GM19438 (cell line): ENCODE results near the gene CREBBP.

Source experiments
- ATAC-seq: cut with Tn5 transposase; IDR thresholded peaks from one replicate; pipeline ENCODE4 v1.9.1; 2021; ENCODE audit warnings: low read depth; ENCODE audit not compliant: unreplicated experiment

CREBBP gene

DNA sequence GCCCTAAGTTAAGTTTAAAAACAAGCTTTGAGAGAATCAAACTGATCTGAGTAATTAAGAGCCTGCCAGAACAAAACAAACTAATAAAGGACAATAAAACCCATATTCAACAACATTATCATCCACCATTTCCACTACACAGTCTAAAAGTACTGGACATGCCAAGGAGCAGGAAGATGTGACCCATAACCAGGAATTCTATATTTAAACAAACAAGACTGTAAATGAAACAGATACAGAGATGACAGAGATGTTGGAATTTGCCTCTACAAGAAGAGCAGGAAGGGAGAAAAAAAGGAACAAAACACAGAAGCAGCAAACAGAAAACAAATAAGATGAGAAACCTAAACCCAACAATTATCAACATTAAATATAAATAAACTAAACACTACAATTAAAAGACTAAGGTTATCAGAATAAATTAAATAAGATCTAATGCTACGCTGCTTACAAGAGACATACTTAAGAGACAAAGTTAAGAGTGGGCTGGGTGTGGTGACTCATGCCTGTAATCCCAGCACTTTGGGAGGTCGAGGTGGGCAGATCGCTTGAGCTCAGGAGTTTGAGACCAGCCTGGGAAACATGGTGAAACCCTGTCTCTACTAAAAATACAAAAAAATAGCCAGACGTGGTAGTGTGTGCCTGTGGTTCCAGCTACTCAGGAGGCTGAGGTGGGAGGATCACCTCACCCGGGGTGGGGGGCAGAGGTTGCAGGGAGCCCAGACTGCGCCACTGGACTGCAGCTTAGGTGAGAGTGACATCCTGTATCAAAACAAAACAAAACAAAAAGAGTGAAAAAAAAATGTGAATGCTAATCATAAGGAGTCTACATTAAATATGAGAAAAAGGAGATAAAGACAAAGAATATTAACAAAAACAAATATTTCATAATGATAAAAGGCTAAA, 50.6 kb downstream of the CREBBP start:
- ATAC-seq, result no peak

DNA sequence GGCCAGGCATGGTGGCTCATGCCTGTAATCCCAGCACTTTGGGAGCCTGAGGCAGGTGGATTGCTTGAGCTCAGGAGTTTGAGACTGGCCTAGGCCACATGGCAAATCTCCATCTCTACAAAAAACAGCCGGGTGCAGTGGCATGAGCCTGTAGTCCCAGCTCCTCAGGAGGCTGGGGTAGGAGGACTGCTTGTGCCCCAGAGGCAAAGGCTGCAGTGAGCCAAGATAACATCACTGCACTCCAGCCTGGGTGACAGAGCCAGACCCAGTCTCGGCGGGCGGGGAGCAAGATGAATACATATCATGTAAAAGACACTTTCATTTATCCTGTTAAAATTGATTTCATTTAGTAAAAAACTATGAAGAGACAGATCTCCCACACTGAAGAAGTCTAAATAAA, 54.6 kb downstream of the CREBBP start:
- no peak for ATAC-seq

DNA sequence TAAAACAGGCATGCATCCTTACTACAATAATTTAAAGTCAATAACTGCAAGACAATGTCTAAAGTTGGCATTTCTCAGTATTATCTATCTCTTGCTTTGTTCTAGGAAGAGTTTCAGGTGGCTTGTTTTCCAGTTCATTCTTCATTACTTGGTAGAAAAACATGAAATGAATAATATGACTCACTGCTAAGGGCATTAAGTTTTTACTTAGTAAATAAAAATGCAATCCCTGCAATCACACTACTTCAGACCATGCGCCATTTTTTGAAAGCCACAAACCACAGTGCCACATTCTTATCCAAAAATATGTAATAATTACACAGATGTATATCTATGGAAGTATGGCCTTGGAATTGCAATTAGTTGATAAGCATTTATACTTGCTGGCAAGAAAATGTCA, 55.4 kb downstream of the CREBBP start:
- no peak for ATAC-seq

DNA sequence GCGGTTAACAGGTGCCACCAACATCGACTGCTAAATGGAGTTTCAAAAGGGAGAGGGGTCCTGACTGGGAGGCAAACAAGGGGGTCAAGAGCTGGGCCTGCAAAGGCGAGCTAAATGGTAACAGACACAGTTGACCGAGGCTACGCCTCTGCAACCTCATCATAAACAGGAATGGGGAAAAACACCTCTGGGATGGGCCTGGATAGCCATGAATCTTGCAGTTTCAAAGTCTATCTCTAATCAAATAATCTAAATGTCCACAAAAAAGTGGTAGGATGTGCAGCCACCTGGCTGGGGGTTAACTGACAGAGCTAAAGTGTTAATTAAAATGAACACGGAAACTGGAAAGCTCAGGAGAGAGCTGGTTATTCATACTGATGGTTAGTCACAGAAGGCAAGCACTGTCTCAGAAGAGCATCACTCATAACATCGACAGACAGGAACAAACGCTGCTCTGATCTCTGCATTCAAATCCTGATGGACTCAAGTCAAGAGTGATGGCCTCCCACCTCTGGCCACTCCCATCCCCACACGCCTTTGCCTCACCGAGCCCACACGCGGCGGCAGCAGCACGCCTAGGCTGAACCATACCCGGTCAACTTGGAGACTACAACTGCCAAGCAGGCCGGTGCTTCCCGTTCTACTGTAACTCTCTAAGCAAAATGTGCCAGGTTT, 56.3 kb downstream of the CREBBP start:
- ATAC-seq, result no peak

DNA sequence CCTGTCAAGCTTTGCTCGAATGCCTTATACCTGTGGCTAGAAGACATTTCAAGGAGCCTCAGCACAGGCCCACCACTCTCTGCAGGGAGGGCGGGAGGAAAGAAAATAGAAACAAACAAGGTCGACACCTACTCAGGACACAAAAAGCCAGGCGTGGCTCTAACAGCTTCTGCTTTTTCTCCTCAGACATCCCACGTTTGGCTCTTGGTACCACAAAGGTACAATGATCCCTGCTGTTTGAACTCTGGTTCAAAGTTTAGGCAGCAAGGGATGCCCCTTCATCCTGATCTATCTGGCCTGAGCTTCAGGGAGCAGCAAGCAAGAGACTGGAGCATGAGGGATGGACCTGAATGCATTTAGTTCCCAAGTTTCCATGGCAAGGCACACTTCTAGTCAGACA, 57.1 kb downstream of the CREBBP start:
- ATAC-seq, result no peak

DNA sequence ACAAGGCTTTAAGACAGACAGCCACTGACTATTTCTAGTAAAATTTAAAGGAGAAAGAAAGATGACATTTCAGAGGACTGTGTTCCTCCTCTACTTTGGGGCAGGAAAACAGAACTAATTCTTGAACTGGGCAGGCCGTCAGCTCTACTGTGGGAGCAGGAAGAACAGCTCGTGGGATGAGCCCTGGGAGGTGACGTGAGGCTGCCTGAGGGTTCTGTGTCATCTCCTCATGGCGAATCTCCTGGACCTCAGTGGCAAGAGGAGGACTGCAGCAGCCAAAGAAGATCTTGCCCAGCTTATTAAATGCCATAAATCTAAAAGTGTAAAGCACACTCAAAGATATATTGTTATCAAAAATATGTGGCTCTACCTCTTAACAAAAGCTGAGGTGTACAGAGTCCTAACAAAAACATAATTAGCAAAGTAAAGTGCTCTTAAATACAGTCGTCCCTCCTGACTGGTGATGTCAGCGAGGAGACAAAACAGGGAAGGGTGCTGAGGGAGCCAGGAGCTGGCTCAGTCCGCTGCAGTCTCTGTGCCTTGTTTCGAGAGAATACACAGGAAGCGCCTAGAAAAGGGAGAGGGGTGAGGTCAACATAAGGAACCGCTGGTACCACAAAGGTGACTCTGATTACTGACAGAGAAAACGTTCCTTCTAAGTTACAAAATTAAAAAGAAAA, 58.0 kb downstream of the CREBBP start:
- no peak for ATAC-seq

DNA sequence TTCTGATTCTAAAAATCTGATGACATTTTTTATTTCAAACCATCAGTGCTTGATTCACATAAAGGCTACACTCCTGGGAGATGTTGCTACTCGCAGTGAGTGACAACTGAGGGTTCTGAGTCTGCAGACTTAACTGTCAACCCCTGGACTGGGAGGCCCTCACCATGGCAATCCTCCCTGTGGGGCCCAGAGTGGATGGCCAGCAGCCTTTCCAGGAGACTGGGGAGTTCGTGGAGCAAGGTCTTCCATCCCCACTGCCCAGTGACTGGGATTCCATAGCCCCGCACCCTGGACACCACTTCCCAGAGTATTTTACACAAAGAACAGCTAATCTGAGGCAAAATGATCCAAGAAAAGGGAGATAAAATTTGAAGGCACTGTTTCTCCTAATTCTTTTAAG, 59.3 kb downstream of the CREBBP start:
- ATAC-seq, result no peak

DNA sequence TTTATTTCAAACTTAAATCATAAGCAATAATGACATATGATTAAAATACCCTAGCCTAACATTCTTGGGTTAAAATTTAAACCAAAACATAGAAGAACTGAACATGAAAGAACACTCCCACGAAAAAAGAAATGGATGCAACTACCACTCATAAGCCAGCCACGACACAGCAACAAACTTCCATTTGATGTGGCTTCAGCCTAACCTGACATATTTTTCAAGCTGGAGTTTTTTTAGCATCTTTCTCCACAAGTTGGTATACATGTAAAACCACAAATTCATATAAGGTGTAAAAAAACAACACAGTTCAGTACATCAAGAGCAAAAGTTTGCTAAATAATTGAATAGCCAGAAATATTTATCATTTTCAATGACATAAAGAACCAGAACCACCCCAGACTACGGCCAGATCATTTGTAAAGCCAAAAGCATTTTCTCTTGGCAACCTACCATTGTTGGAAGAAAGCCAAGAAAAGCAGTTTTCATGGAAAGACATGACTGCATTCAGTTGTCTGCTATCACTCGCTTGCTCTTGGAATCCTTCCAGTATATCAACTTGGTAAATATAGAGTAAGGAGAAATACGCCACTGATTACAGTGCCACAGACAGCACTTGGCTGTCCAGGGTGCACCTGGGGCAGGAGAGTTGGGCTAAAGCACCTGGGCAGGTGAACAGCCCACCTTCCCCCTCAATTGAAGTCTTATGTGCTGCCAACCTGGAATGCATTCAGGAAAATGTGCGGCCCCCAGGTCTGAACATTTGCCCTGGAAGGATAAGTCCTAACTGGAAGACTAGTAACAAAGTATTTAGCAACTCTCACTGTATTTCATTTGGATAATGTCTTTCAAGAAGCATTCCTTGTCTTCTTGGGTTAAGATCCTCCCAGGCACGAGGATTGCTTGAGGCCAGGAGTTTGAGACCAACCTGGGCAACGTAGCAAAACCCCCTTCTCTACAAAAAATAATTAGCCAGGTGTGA, 60.5 kb downstream of the CREBBP start:
- no peak for ATAC-seq

DNA sequence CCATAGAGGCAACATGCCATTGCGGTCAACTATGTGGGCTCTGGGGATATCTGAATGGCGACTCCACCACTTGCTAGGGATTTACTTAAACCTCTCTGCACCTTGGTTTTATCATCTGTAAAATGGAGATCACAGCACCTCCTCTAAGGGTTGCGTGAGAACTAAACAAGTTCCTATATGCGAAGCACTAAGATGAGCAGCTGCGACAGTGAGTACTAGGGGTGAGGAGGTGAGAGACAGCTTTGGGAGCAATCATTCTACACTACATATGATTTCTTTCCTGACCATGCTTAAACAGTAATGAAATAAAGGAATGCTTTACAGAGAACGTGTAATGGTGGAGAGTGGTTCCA, 61.4 kb downstream of the CREBBP start:
- ATAC-seq, result no peak

DNA sequence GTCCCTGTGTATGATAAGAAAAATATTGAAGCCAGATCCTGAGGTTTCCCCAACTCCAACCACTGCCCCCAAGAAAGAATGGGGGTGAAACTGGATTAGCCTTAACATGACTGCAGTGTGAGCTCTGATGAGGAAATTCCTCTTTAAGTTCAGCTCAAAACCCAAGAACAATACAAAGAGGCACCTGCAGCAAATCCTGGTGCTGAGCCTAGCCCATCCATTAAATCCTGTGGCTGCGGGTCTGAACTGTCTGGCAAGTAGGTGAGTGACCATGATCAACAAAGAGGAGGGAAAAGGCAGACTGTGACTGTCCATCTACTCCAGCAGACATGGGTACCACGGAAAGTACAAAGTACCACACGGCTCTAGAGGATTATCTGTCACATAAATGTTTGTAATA, 64.2 kb downstream of the CREBBP start:
- ATAC-seq, result no peak

DNA sequence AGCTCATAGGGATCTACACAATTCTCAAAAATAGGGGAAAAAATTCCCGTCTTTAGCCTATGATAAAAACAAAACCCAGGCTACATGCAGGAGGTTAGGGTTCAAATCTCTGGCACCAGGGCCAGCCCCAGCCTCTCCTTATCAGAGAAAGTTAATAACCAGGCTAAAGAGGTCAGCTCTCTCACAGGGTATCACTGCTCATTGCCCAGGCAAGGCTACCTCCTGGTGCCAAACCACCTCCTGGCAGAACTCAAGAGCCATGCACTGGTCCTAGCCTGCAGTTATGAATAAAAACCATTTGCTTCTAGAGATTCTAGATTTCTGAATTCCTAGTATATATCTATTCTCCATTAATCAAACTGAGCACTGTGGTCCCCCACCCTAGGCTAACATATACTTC, 65.8 kb downstream of the CREBBP start:
- no peak for ATAC-seq

DNA sequence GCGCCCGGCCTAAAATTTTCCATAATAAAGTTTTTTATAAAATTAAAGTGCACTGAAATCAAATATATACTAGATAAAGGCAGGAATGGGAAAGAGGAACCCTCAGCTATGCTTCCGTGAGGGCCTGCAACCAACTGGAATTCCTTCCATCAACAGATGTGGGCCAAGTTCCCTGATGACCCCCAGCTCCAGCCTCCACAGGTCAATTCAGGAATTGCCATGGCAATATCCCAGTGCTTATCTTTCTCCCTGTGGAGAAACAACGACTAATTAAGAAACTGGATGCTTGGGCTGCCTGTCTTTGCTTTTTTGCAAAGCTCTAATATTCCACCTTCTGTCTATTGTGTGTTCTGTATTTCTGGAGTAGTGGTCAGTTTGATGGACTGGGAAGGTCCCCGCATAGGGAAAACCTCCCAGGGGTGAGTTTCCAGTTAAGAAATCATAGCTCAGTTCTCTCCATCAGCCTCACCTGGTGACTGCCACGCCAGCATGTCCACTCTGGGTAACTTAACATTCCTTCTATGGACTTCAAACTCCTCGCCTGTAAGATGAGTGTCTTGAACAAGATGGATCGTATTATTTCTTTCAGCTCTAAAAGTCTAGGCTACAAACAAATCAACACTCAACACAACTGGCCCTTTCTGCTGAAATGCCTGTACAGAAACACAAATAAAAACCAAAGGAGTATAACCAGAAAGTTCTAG, 67.9 kb downstream of the CREBBP start:
- no peak for ATAC-seq

DNA sequence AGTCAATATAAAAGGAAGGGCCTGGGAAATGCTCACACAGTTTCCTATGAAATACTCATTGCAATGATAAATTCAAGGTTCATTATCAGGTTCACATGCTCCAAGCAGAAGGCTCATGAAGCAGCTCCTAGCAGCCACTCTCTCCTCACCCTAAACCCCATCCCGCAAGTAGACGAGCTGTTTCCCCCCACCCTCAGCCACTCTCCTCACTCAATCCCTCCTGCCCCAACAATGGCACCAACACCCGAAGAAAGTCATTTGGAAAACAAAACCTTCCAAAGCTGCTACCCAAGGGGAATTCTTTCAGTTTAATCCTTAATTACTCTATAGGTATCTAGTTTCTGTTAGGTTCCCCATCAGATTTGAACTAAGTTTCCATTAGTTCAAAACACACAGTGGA, 69.7 kb downstream of the CREBBP start:
- ATAC-seq, result no peak

DNA sequence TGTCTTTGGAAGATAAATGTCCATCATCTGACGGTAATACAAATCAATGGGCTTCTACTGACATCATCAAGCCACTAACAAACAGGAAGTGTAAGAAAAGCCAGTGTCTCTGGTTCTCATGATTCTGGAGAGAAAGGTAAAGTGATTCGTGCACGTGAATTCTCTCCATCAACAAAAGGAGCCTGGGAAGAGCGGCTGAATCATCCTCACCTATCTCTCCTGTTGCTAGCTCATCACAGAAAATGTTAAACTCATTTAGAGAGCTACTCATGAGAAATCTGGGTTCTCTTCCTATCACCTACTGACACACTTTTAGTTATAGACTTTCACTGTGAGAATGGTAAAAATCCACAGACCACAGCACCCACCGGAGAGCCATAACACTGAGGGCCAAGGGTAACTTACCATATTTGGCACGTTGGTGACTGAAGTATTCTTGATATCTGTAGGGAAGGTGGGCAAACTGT, 70.3 kb downstream of the CREBBP start:
- ATAC-seq, result no peak

DNA sequence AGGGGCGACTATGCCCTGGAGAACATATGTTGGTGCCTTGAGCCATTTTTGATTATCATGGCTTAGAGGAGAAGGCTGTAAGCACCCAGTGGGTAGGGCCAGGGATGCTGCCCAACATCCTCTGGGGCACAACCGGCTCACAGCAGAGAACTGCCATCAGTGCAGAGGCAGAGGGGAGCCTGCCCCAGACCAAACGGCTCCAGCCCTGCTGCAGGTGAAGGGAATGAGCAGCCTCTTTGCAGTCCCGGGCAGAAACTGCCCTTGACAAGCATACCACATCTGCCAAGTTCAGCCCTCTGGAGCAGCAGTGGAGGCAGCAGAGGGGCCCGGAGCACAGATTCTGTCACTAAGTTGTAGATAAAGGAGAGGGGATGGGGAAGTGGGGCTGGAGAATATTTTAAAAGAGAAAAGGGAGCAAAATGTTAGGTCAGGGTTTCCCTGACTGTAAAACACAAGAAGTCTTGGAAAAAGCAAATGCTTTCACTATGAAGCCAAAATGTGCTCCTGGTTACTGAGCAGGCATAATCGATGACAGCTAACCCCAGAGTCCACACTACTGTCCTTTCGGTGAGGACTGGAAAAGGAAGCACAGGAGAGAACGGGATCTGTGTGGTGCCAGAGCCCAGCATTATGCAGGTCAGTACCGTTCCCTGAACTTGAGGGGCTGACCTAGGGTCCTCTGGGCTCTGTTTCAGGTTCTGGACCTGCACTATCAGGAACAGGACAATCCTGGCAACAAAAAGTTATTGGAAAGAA, 72.0 kb downstream of the CREBBP start:
- no peak for ATAC-seq

DNA sequence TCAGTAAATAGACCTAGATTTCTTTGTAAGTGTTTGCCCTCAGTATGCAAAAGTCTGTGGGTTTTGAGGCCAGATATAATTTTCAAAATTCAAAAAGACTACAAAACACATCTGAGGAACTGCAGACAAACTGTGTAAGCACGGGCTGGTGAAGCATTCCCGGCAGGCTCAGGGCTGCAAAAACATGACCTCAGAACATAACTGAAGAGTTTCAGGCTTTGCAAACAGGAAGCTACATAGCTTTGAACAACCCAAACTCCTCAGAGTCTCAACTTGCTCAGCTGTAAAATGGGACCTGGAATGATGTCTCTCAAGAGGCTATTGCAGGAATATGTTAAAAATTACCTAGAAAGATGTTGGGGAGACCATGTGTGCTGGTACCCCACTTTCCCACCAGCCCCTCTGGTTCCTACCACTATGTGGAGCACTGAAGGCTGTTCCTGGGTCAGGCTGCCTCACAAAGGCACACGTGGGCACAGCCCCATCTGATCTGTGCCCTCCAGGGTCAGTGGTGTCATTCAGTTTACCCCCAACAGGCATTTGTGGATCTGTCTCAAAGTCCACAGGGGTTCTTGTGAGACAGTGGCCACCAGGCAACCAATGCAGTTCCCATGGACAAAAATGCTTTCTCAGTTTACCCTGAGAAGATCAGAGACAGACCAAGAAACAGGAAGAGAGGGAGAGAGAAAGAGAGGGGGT, 72.9 kb downstream of the CREBBP start:
- ATAC-seq, result no peak

DNA sequence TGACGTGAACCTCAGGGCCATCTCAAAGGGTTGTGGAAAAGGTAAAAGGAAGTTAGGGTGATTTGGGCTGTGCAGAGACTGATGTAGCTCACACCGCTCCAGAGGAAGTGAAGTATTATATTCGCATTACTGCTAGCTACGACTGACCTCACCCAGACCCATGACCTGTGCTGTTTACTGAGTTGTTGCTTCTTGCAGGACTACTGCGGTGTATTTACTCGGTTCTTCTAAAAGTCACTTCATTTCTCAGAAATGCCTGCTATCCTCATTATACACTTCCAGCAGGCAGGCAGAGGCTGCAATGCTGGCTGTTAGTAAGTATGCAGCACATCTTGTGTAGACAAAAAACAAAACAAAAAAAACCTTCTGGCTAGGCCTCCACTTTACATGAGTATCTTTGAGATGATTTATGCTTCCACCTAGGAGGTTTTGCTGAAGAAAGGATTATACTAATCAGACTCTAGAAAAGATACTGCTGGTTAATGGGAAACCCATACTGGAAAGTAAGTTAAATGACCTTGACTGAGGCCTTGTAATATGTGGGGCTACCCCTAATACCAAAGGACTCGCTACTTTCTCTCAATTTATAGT, 76.0 kb downstream of the CREBBP start:
- ATAC-seq, result no peak
